Putamen (tissue), 1 donor: Measurements from ENCODE around the gene ABCG4.
A peak's percentile ranks its signal among the peaks of the same experiment; 100 is the strongest.
"Not testable (repeated sequence)": the region's sequence is repeated elsewhere in the genome, so short reads cannot be mapped to it uniquely, and the experiment has no call there.

Source experiments
- DNase-seq: peaks from one replicate; pipeline ENCODE4 v3.0.0-alpha.2; 2016; ENCODE audit warnings: low spot score

ABCG4 gene

GRCh38 chr11:119116235-119116594 is 32.6 kb upstream of the ABCG4 start:
- no peak for DNase-seq

- DNase-seq, result no peak
These were observed 32.3 kb upstream of the ABCG4 start for GRCh38 chr11:119116601-119117000.

- no peak for DNase-seq
These were observed 31.7 kb upstream of the ABCG4 start for GRCh38 chr11:119117004-119117706.

GRCh38 chr11:119118227-119118626 is 30.6 kb upstream of the ABCG4 start:
- no peak for DNase-seq

GRCh38 chr11:119118946-119119345 is 29.9 kb upstream of the ABCG4 start:
- no peak for DNase-seq

GRCh38 chr11:119120639-119121007 is 28.2 kb upstream of the ABCG4 start:
- no peak for DNase-seq

- peak; percentile 99 for DNase-seq
These were observed 27.6 kb upstream of the ABCG4 start, which contains the start of gene HINFP for GRCh38 chr11:119121008-119121810. HINFP (plus strand) TSS chr11:119121580; CDS start chr11:119126945, 5,365 bp downstream.

- no peak for DNase-seq
These were observed 27.1 kb upstream of the ABCG4 start for GRCh38 chr11:119121811-119122124.

- DNase-seq, result no peak
These were observed 23.0 kb upstream of the ABCG4 start for GRCh38 chr11:119125821-119126220.

- DNase-seq, result no peak
These were observed 22.1 kb upstream of the ABCG4 start for GRCh38 chr11:119126675-119127268.

GRCh38 chr11:119130662-119131061 is 18.2 kb upstream of the ABCG4 start:
- DNase-seq, result no peak

- no peak for DNase-seq
These were observed 14.4 kb upstream of the ABCG4 start for GRCh38 chr11:119134389-119134978.

- not testable (repeated sequence) for DNase-seq
These were observed 9.6 kb upstream of the ABCG4 start for GRCh38 chr11:119139276-119139675.

GRCh38 chr11:119144825-119145486 is 3.9 kb upstream of the ABCG4 start:
- DNase-seq, result no peak

- no peak for DNase-seq
These were observed 3.3 kb upstream of the ABCG4 start for GRCh38 chr11:119145551-119145950.

GRCh38 chr11:119147604-119148333 is 1.1 kb upstream of the ABCG4 start:
- DNase-seq, result no peak

- DNase-seq, result no peak
These were observed 183 bp upstream of the ABCG4 start for GRCh38 chr11:119148720-119149017.

GRCh38 chr11:119149786-119150275 is 979 bp downstream of the ABCG4 start:
- DNase-seq, result no peak

GRCh38 chr11:119152043-119152442 is 3.2 kb downstream of the ABCG4 start:
- DNase-seq, result no peak

GRCh38 chr11:119152604-119153003 is 3.8 kb downstream of the ABCG4 start:
- no peak for DNase-seq

- no peak for DNase-seq
These were observed 4.4 kb downstream of the ABCG4 start for GRCh38 chr11:119153049-119153818.
